ENCODE results near the gene SLC16A10.

SLC16A10 gene

DNA sequence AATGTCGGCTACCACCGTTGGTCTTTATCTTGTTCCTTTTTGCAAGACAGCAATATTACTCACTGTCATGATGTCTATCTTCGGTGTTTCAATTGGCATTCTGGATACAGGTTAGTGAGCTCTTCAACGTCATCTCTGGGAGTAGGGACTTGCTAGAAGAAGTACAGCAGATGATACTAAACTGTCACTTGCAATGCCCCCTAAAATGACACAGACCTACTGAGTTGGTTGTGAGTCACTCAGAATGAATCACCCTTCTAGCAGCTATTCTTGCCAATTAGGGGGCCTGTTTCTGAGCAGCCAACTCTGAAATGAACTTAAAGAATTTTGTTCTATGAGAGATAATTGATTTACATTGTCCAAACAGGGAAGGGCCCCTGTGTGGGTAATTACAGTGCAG is 176.5 kb downstream of the SLC16A10 start:
- DNase-seq (ENCODE audit: extremely low read depth, insufficient read length): no peak
- Histone ChIP-seq H3K27me3 (replicated peaks; ENCODE audit: control insufficient read depth, insufficient read depth, low read length) (no peaks in the 10 kb centered on the region), H3K4me3 (replicated peaks; ENCODE audit: low read depth, low read length) (no peak overlapping the region), H3K36me3 (ENCODE audit: control insufficient read depth, insufficient read depth, low read length) (peaks cover 11% of the 10 kb centered on the region)
- TF ChIP-seq, protein P1, sequence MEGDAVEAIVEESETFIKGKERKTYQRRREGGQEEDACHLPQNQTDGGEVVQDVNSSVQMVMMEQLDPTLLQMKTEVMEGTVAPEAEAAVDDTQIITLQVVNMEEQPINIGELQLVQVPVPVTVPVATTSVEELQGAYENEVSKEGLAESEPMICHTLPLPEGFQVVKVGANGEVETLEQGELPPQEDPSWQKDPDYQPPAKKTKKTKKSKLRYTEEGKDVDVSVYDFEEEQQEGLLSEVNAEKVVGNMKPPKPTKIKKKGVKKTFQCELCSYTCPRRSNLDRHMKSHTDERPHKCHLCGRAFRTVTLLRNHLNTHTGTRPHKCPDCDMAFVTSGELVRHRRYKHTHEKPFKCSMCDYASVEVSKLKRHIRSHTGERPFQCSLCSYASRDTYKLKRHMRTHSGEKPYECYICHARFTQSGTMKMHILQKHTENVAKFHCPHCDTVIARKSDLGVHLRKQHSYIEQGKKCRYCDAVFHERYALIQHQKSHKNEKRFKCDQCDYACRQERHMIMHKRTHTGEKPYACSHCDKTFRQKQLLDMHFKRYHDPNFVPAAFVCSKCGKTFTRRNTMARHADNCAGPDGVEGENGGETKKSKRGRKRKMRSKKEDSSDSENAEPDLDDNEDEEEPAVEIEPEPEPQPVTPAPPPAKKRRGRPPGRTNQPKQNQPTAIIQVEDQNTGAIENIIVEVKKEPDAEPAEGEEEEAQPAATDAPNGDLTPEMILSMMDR (IDR thresholded peaks at IDR 0.05; ENCODE audit: insufficient read depth, low read length, poor library complexity, severe bottlenecking): no peak

DNA sequence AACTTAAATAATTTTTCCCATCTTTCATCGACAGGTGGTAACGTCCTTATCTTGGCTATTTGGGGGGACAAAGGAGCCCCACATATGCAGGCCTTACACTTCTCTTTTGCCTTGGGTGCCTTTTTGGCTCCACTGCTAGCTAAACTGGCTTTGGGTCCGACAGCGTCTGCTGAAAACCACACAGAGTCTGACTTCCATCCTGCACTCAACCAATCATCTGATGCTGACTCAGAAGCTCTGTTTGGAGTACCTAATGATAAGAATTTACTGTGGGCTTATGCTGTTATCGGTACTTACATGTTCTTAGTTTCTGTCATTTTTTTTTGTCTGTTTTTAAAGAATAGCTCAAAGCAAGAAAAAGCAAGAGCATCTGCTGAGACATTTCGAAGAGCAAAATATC is 178.5 kb downstream of the SLC16A10 start:
- Histone ChIP-seq H3K27me3 (replicated peaks; ENCODE audit: control insufficient read depth, insufficient read depth, low read length) (no peaks in the 10 kb centered on the region), H3K36me3 (ENCODE audit: control insufficient read depth, insufficient read depth, low read length) (peaks cover 11% of the 10 kb centered on the region)

DNA sequence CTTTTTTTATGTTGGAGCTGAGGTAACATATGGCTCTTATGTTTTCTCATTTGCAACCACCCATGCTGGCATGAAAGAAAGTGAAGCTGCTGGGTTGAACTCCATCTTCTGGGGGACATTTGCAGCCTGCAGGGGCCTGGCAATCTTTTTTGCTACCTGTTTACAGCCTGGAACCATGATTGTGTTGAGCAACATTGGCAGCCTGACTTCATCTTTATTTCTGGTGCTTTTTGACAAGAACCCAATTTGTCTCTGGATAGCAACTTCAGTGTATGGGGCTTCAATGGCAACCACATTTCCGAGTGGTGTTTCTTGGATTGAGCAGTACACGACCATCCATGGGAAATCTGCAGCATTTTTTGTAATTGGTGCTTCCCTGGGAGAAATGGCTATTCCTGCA is 179.0 kb downstream of the SLC16A10 start:
- Histone ChIP-seq H3K36me3 (ENCODE audit: control insufficient read depth, insufficient read depth, low read length) (peaks cover 11% of the 10 kb centered on the region), H3K4me3 (replicated peaks; ENCODE audit: low read depth, low read length) (no peak overlapping the region), H3K27me3 (replicated peaks; ENCODE audit: control insufficient read depth, insufficient read depth, low read length) (no peaks in the 10 kb centered on the region)
- TF ChIP-seq, protein P1 (IDR thresholded peaks at IDR 0.05; ENCODE audit: insufficient read depth, low read length, poor library complexity, severe bottlenecking): no peak
- DNase-seq (ENCODE audit: extremely low read depth, insufficient read length): no peak

More for the DNA sequence above, 178.5 kb downstream of the SLC16A10 start:
- DNase-seq (ENCODE audit: extremely low read depth, insufficient read length): no peak
- no peak overlapping the region for H3K4me3 ChIP-seq (replicated peaks; ENCODE audit: low read depth, low read length)
- TF ChIP-seq, protein P1 (IDR thresholded peaks at IDR 0.05; ENCODE audit: insufficient read depth, low read length, poor library complexity, severe bottlenecking): no peak

DNA sequence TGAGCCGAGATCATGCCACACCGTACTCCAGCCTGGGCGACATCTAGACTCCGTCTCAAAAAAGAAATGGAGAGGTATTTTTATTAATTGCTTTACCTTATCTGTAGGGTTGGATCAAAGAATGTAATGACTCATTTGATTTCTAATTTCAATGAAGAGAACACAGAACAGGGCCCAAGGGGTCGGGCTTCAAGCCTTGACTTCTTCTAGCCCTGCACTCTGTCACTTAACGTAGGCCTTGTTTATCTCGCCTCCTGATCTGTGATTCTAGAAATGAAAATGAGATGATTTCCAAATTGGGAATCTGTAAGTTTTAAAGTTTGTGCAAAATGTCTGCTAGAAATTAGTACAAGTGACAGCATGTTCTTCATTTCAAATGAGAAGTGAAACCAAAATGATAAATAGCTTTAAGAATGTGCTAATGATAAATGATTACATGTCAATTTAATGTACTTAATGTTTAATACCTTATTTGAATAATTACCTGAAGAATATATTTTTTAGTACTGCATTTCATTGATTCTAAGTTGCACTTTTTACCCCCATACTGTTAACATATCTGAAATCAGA is 180.5 kb downstream of the SLC16A10 start:
- DNase-seq (ENCODE audit: extremely low read depth, insufficient read length): no peak
- no peaks in the 10 kb centered on the region for H3K27me3 ChIP-seq (replicated peaks; ENCODE audit: control insufficient read depth, insufficient read depth, low read length)
- H3K4me3 ChIP-seq (replicated peaks; ENCODE audit: low read depth, low read length): no peak overlapping the region
- peaks cover 11% of the 10 kb centered on the region for H3K36me3 ChIP-seq (ENCODE audit: control insufficient read depth, insufficient read depth, low read length)
- TF ChIP-seq, protein P1 (IDR thresholded peaks at IDR 0.05; ENCODE audit: insufficient read depth, low read length, poor library complexity, severe bottlenecking): no peak

DNA sequence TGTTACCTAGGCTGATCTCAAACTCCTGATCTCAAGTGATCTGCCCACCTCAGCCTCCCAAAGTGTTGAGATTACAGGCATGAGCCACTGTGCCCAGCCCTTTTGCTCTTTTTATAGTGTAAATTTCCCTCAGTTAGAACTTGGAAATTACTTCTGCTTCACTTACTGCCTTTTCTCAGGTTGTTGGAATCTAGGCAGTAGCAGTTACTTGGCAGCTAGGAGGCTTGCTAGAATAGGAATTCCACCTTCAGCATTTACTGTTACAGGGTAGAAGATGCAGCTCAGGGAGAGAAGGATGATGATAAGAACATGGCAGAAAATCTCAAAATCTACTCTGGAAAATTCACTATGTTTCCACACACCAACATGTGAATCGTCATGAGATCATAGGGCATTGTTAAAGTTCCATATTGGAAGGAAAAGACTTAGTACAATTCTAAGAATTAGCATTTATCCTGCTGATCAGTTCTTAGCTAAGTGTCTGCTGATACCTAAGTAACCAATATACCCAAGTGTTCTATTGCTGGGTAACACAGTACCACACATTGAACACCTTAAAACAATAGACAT is 182.2 kb downstream of the SLC16A10 start:
- H3K36me3 ChIP-seq (ENCODE audit: control insufficient read depth, insufficient read depth, low read length): peaks cover 7% of the 10 kb centered on the region

More for the DNA sequence above, 182.2 kb downstream of the SLC16A10 start:
- TF ChIP-seq, protein P1 (IDR thresholded peaks at IDR 0.05; ENCODE audit: insufficient read depth, low read length, poor library complexity, severe bottlenecking): no peak
- no peak for DNase-seq (ENCODE audit: extremely low read depth, insufficient read length)
- no peaks in the 10 kb centered on the region for H3K27me3 ChIP-seq (replicated peaks; ENCODE audit: control insufficient read depth, insufficient read depth, low read length)
- H3K4me3 ChIP-seq (replicated peaks; ENCODE audit: low read depth, low read length): no peak overlapping the region

Data from GM06990 (cell line).